Inflammatory macrophage treated with lipopolysaccharide for 4 hours (primary cell): ENCODE measurements around the gene WHAMM.
A peak's percentile ranks its signal among the peaks of the same experiment; 100 is the strongest.
"Not testable (repeated sequence)": the region's sequence is repeated elsewhere in the genome, so short reads cannot be mapped to it uniquely, and the experiment has no call there.

Source experiments
- DNase-seq: peaks from one replicate; pipeline ENCODE4 v3.0.0-alpha.2; 2020

WHAMM gene

DNA sequence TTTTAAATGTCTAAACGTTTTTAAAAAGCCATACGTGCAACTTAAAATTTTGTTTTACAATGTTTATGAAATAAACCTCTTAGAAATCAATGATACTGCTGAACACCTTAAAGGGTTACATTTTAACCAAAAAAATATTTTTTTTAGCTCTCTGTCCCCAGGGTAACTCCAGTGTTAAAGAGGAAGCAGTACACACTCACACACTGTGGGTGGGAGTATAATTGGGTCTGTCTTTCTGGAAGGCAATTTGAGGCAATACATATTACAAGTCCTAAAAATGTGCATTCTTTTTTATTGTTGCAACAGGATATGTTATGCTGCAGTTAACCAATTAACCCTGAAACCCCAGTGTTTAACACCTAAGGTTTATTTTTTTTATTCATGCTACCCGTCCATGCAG lies 34.1 kb downstream of the WHAMM start:
- peak; percentile 67 for DNase-seq

DNA sequence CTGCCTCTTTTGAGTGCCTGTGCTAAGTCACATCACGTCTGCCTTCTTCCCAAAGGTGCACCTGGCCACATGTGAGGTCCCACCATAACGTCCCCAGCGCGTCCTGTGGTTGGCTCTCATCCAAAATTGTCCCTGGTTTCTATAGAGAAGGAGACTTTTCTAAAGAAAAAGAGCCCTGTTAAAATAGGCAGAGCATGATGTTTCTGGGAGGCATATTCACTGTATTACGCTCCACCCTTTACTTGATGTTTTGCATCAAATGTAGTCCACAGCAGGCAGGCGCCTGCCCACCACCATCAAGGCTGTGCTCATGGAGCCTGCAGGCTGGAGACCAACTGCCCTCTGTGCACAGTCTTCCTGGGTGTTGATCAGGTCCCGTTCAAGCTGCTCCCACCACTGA lies 36.3 kb downstream of the WHAMM start:
- DNase-seq: no peak

DNA sequence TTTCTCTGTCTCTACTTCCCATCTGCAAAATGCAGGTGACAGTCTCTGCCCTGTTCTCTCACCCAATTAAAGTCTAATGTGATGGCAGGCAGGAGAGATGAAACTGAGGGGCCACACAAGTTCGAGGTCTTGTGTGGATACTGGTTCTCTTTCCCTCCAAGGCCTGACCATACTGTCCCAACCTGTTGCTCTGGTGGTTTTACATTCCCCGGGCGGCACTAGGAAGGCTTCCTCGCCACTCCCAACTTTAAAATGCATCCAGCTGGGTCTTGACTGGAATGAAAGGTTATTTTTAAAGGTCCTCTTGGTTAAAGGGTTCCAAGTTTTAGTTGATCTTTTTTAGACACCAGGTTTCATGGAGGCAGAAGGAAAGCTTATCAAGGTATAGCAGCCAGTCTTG lies 37.2 kb downstream of the WHAMM start:
- DNase-seq: no peak

DNA sequence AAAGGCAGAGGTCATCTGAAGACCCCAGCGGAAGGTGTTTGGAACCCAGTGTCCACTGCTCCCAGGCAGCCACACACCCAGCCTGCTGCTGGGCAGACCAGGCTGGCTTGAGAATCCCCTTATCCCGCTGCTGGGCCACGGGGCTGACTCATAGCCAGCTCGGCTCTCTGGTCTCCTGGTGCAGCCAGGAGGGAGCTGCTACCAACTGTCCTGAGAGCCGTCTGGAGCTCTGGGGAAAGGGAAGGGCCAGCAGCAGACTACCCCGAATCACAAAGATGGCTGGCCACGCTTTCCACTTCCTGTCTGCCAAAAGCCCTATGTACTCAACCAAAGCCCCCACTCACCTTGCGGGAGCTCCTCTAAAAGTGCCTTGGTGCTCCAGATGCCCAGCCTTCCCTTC lies 38.3 kb downstream of the WHAMM start:
- no peak for DNase-seq

DNA sequence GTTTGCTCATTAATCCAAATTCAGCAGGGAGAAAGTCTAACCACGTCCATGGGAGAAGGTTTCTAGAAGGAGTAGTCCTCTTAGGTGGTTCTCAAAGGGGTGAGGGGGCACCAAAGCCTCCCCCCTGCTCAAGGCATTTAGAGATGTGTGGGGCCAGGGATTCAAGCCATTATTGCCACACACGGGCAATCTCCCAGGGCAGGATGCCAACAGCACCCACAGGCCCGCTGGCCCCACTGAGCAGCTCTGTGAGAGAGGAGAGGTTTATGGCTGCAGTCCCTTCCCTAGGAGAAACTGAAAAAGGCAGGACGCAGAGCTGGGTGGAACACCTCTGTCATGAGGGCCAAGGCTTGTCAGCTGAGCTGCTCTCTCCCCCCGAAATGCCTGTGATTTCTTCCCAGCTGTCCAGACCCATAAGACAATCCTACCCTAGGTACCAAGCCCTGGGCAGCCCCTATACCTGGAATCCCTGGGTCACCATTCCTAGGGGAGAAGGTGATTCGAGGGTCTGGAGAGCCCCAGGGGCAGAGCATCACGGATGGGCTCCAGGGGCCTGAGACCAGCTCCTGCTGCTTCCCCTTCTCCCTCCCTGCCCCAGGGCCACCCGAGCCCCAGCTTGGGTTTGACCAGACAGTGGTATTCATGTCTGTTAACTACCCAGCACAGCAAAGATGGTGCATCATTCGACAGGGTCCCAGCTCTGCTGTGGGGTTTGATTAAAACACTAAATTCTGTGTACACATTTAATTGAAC lies 39.0 kb downstream of the WHAMM start:
- no peak for DNase-seq

DNA sequence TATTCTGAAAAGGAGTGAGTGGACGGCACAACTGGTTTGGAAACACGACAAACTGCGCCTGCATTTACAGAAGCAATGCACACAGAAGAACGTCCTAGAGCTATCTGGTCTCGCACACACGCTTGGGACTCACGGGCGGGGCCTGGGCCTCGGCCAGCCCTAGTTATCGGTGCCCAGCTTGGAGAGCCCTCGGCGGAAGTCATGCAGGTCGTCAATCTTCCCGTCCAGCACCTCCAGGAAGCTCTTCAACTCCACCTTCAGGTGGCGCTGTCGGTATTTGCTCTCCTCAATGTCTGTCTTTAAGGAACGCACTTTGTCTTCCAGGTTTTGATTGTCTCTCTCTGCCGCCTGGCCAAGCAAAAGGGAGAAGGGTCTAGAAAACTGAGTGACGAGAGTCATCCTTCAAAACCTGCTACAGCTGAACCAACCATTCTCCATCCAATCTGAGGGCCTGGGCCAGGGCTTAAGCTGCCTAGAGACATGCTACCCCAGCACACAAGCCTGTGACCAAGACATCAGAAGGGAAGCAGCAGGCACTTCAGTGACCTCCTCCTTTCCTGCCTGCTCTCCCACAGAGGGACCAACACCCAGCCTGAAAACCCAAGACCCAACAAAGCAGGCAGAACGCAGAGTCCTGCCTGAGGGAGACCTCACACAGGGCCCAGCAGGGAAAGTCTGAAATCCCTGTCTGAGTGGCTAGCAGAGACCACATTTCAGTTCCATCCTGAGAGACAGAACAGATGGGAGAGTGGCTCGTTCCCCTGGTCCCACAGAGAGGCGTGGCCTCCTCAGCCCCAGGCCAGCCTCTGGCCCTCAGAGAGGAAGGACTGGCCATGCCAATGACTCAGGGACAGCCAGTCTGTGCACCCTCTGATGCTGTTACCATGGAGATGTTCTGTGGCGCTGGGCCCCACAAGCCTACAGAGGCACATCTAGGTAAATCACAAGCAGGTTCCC lies 40.4 kb downstream of the WHAMM start:
- DNase-seq: peak; percentile 82

DNA sequence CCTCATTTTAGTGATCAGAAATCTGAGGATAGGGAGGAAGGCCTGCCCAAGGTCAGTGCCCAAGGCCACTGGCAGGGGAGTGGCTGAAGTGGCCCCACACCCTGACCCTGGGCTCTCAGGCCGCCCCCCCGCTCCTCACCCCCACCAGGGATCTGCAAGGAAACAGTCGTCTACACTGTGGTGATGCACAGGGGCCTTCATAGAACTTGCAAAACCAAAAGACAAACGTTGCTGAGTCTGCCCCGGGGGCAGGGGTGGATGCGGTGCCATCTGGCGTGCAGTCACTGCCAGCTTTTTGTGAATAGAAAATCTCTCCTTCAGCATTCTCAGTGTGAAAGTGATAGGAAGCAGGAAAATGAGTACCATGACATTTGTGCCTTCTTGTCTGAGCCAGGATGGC lies 41.3 kb downstream of the WHAMM start:
- no peak for DNase-seq

DNA sequence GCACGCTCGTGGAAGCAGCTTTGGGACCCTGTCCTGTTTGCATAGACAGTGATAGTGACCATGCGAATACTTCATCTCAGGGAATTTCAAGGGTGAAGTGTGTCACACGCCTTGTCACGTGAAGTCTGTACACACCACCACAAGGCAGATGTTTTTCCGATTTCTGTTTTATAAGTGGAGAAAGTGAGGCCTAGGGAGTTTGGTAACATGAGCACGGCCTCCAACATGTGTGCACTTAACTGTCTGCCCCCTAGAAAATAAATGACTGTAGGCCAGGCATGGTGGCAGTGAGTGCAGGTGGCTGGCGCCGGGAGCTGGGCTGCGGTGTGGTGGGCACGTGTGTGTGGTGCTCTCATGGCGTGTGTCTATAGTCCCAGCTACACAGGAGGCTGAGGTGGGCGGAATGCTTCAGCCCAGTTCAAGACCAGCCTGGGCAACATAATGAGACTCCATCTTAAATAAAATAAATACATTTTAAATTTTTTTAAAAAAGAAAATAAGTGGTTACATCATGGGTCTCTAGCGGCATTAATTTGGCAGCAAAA lies 42.0 kb downstream of the WHAMM start:
- no peak for DNase-seq

DNA sequence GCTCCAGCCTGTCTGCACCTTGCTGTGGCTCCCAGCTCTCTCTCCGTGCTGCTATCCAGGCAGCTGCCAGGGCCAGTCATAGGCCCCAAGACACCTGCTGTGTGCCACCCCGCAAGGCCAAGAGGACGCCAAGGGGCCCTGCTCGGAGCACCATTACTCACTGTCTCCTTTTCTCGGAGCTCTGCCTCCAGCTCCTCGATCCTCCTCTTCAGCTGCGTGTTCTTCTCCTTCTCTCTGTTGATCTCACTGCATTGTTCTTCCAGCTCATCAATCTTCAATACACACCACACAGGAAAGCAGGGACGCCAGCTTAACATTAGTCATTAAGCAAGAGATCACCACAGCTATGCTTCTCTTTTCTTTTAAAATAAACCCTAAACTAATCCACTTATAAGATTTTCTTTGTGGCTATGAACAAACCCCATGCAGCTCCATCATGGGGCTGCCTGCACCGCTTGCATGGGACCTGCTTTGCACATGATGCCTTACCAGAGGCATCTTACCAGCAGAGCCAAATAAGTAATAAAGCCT lies 42.6 kb downstream of the WHAMM start:
- DNase-seq: no peak

DNA sequence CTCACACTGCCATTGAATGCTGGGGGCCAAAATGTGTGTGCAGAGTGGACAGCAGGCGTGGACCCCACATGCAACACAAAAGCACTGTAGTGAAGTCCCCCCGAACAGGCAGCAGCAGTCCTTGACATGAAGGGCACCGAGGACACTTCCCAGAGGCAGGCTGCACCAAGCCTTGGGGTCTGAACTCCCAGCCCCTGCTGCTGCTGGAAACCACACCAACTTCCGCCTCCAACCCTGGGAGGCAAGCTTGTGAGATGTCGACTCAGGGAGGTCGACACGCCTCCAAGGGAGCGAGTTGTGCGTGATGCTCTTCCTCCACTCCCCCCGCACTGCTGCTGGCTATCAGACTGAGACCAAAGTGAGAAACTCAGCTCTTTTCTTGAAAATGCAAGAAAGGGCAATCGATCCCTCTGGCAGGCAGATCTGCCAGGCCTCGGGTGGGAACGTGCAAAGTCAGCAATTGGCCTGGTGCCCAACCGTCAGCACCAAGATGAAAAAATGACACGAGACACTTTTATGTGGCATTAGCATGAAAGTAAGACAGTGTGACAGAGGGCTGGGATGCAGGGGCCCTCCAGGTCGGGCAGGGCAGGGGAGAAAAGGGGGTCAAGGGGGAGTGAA lies 43.6 kb downstream of the WHAMM start:
- DNase-seq: no peak

DNA sequence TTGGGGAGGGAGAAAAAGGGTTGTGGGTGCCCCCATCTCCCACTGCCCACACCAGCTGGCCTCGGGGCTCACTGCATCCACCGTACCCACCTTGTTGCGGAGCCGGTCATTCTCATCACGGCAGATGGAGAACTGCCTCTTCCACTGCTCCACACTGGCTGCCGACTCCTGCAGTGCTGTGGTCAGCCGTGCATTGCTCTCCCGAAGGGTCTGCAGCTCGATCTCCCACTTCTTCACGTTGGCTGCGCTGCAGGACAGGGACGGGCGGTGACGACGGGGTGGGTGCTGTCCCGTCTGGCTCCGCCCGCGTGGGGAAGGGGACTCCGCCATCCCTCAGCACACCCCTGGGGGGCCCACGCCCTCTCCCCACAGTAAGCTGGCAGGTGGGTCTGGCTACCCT lies 45.1 kb downstream of the WHAMM start:
- no peak for DNase-seq

DNA sequence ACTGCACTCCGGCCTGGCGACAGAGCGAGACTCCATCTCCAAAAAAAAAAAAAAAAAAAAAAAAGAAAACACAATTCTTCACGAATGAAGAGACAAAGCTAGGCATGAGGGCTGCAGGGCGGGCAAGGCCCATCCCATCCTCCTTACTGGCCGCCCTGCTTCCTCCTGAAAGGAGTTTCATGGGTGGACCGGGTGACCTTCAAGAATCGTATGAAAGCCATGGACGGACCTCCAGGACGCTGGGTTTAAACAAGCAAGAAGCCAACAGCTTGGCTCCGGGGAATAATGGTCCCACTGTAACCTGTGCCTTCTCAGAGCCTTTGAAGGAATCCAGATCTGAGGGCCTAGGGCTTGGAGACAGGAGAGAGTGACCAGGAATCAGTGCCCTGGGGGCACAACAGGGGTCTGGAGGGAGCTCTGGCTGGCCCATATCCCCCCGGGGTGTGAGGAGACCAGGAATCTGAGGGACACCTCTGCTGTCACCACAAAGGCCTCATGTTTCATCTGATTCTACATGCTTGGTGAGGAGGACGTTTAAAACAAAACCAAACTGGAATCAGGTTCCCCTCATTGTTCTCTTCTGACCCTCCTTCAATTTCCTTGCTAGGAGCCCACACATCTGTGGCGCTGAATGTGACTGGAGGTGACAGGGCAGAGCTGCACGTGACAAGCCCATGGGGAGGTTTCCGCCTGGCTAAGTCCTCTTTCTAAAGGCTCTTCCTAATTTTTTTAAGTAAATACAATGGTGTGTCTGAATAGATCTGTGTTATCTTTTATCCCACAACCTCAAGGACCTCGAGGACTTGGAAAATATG lies 46.1 kb downstream of the WHAMM start:
- DNase-seq: peak; percentile 28

DNA sequence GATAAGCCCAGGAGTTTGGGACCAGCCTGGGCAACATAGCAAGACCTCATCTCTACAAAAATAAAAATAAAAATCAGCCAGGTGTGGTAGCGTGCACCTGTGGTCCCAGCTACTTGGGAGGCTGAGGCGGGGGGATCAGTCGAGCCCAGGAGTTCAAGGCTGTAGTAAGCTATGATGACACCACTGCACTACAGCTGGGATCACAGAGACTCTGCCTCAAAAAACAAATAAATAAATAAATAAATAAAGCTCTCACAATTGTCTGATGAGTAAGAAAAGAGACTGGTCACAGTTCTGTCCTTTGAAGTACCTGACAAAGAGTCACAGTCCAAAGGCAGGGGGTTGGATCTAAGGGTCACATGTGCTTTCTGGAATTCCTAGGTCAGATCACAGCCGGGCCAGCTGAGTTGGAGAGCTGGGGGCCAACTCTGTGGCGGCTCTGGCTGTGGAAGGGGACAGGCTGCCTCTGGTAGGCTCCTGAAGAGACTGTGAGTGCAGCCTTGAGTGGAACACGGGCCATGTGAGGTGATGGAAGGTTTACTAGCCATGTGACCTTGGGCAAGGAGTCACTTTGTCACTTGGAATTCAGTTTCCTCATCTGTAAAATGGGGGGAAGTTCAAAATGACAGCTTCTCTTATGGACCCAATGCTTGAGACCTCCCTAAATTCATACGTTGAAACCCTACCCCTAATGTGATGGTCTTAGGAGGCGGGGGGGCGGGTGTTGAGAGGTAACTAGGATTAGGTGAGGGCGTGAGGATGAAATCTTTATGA lies 47.2 kb downstream of the WHAMM start:
- DNase-seq: no peak

DNA sequence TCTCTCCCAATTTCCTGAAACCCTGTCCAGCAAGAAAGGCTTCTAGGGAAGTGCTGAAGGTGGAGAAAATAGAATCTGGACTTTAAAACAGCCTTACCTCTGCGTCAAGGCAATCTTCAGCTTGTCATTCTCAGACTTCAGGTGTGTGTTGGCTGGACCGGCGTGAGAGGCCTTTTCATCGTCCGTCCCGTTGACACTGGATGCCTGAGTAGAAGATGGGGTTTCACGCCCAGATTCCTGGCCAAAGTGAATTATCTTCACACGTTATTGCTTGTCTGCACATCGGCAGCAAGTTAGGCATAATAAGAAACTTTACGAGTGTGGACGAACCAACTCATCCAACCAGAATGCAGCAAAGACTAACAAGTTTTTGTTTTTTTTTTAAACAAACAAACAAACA lies 49.5 kb downstream of the WHAMM start:
- no peak for DNase-seq

DNA sequence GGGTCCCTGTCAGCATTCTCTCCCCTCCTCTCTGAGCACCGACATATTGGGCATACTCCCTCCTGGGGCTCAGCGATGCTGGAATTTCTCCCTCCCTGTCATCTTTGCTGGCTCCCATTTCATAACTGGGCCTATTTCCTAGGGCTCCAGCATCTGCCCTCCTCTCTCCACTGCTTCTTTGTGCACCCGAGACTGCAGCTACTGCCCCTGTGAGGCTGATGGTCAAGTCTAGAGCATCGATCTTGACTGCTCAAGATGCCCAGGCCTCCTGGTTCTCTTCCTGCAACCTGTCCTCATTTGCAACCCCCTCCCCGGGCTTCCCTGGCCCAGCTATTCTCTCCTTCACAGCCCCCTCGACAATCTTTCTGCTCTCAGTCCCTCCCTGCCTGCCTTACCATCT lies 53.5 kb downstream of the WHAMM start:
- DNase-seq: no peak

DNA sequence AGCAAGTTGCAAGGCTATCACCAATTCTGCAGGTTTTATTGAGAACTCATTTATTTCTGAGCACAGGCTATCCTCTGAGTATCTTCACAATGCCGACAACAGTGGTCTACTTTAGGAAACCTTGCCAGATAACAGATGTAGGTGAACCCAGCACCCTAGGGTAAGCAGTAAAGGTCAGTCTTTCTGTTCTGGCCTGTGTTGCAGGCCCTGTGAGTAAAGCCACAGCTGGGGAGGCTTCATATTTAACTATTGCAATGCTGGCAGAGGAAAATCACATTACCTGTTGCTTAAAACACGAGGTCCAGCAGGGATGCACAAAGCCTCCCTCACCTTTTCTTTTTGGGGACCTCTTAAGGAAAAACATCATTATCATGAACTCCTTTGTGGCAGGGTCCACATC lies 55.5 kb downstream of the WHAMM start:
- DNase-seq: no peak

DNA sequence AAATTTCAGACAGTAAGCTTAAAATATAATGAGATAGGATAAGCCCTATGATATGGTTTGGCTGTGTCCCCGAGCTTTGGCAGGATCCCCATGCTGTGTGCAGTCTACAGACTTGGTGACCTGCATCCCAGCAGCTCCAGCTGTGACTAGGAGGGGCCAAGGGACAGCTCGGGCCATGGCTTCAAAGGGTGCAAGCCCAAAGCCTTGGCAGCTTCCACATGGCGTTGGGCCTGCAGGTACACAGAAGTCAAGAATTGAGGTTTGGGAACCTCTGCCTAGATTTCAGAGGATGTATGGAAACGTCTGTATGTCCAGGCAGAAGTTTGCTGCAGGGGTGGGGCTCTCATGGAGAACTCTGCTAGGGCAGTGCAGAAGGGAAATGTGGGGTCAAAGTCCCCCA lies 56.2 kb downstream of the WHAMM start:
- not testable (repeated sequence) for DNase-seq

DNA sequence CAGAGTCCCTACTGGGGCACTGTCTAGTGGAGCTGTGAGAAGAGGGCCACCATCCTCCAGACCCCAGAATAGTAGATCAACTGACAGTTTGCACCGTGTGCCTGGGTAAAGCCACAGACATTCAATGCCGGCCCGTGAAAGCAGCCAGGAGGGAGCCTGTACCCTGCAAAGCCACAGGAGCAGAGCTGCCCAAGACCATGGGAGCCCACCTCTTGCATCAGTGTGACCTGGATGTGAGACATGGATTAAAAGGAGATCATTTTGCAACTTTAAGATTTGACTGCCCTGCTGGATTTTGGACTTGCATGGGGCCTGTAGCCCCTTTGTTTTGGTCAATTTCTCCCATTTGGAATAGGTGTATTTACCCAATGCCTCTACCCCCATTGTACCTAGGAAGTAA lies 56.6 kb downstream of the WHAMM start:
- not testable (repeated sequence) for DNase-seq

DNA sequence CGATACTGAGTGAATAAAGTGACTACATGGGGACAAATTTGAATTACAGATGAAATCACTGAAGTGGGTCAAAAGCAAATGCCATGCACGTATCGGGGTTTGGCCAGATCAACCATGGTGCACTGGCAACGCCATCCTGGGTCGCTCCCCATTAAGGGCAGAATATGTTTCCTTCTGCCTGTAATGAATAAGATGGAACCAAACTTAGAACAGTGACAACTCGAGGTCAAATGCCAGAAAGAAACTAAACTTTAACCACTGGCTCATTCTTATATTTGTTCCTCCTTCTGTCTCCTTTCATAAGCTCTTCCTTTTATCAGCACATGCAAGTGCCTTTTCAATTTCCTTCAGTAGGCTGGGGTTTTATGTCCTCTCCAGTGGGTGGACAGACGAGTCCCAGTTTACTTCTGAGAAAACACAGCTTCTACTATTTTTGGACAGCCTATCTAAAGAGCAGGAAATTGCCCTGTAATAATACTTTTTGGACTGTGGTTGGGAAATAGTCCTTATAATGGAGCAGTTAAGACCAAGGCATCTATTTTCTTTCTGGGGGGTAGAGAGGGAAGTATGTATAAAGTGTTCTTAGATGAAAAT lies 61.4 kb downstream of the WHAMM start:
- DNase-seq: peak; percentile 48

DNA sequence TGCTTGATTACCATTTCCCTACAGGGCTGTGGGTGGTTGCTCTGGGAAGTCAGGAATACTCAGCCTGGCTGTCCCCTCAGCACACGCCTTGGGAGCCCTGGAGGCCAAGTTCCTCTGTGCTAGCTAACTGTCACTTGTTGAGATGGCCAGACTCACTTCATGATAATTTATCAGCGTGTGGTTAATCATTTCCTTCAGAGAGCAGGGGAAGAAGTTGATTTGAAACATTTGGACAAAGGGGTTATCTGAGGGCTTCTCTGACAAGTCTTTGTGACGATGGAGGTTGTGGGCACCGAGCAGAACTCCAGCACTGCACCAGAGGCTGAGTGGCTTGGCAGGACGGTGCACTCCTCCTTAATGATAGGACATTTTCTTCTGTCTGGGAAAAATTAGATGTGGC lies 61.9 kb downstream of the WHAMM start:
- peak; percentile 44 for DNase-seq
